HCT116 (cell line): ENCODE data around the gene NT5DC3. TPM values are rescaled to one million over a fixed set of nuclear protein-coding genes. Genes with fewer than 3 reads are reported as not detected.
A peak's percentile ranks its signal among the peaks of the same experiment; 100 is the strongest.

Experiments used
- ATAC-seq: fragments of 200-7000 bp; cut with Tn5 transposase; 2 replicates; pipeline ENCODE4 v1.9.1; 2020; ENCODE audit warnings: mild to moderate bottlenecking, moderate library complexity
- BruUV-seq: library from RNA; stranded (reverse); fragments of 400-500 nt; replicated peaks from 2 replicates; lab custom pipeline; 2021; lab: Mats Ljungman, UMichigan
- CTCF ChIA-PET: fragments of 300-600 bp; sonication (Branson Sonifier 250); formaldehyde crosslinking; loops from one replicate; lab custom pipeline; 2021; ENCODE audit warnings: antibody characterized with exemption; lab: Charles Lee
- POLR2A ChIA-PET: fragments of 300-600, 350-600 bp; sonication (Branson Sonifier 250); formaldehyde crosslinking; loops from one replicate; lab custom pipeline; 2021; ENCODE audit warnings: antibody characterized with exemption; lab: Charles Lee
- RAD21 ChIA-PET, 2 experiments: fragments of 300-600 bp; sonication (Branson Sonifier 250); formaldehyde crosslinking; loops; one replicate each; lab custom pipeline; 2023; ENCODE audit warnings: low total read pairs in 2 of 2; ENCODE audit not compliant: uncharacterized antibody in 2 of 2, unreplicated experiment in 2 of 2, low non-redundant PET in 1 of 2; lab: Charles Lee
- DNase-seq: peaks from one replicate; pipeline ENCODE4 v3.0.0-alpha.2; 2010; ENCODE audit warnings: low read depth, low spot score
- H2AFZ ChIP-seq: fragments of 200-600 bp; shearing (Covaris generic), sonication (generic); 2 replicates; pipeline ENCODE4 v1.6.1; 2017; ENCODE audit warnings: low read depth, mixed run types, mixed read lengths, antibody characterized with exemption, low read length; ENCODE audit not compliant: poor library complexity, severe bottlenecking
- H3K27ac ChIP-seq: 2 replicates; pipeline ENCODE4 v1.5.1; 2012; ENCODE audit warnings: low read depth, low read length
- H3K27me3 ChIP-seq: fragments of 200-600 bp; sonication (generic); 2 replicates; pipeline ENCODE4 v1.6.1; 2016; ENCODE audit warnings: mixed run types, low read length, mixed read lengths; ENCODE audit not compliant: insufficient read depth
- H3K36me3 ChIP-seq, 2 experiments: fragments of 200-500 bp in 1 of 2; fragments of 200-600 bp in 1 of 2; sonication (Bioruptor generic) in 1 of 2; sonication (generic) in 1 of 2; 2 replicates each; pipeline versions ENCODE4 v1.5.1 to v1.6.1; 2014 to 2016; ENCODE audit warnings: low read length in 2 of 2, inconsistent platforms in 1 of 2, mixed read lengths in 1 of 2, mixed run types in 1 of 2; ENCODE audit not compliant: insufficient read depth in 2 of 2, control insufficient read depth in 1 of 2
- H3K4me1 ChIP-seq, 2 experiments: fragments of 200-600 bp in 1 of 2; sonication (generic) in 1 of 2; 2 replicates each; pipeline versions ENCODE4 v1.5.1 to v1.6.1; 2012 to 2017; ENCODE audit warnings: low read length in 2 of 2, inconsistent platforms in 1 of 2, mild to moderate bottlenecking in 1 of 2, mixed read lengths in 1 of 2, mixed run types in 1 of 2, moderate library complexity in 1 of 2; ENCODE audit not compliant: insufficient read depth in 2 of 2, control insufficient read depth in 1 of 2
- H3K4me2 ChIP-seq: fragments of 200-600 bp; sonication (generic); 2 replicates; pipeline ENCODE4 v1.6.1; 2017; ENCODE audit warnings: mixed run types, low read length, mixed read lengths
- H3K4me3 ChIP-seq, 2 experiments: fragments of 200-600 bp in 1 of 2; sonication (generic) in 1 of 2; replicated peaks in 1 of 2; 2 replicates each; pipeline ENCODE4 v1.5.1; 2011 to 2016; ENCODE audit warnings: low read length in 2 of 2, control low read depth in 1 of 2, low read depth in 1 of 2, mild to moderate bottlenecking in 1 of 2, mixed read lengths in 1 of 2, mixed run types in 1 of 2
- H3K79me2 ChIP-seq: fragments of 200-600 bp; sonication (generic); 2 replicates; pipeline ENCODE4 v1.6.1; 2017; ENCODE audit warnings: mild to moderate bottlenecking, mixed run types, low read length, moderate library complexity, mixed read lengths; ENCODE audit not compliant: insufficient read depth
- H3K9ac ChIP-seq: fragments of 200-600 bp; sonication (generic); 2 replicates; pipeline ENCODE4 v1.6.1; 2016; ENCODE audit warnings: low read length, mixed read lengths
- H3K9me2 ChIP-seq: fragments of 200-600 bp; sonication (generic), shearing (Covaris generic); 2 replicates; pipeline ENCODE4 v1.6.1; 2017; ENCODE audit warnings: mixed run types, mild to moderate bottlenecking, moderate library complexity; ENCODE audit not compliant: insufficient read depth
- H3K9me3 ChIP-seq, 2 experiments: fragments of 200-500 bp in 1 of 2; fragments of 200-600 bp in 1 of 2; sonication (Bioruptor generic) in 1 of 2; sonication (generic) in 1 of 2; 2 replicates each; pipeline ENCODE4 v1.6.1; 2014 to 2017; ENCODE audit warnings: low read length in 2 of 2, mixed read lengths in 2 of 2, inconsistent platforms in 1 of 2, low read depth in 1 of 2, mild to moderate bottlenecking in 1 of 2, mixed run types in 1 of 2, moderate library complexity in 1 of 2; ENCODE audit not compliant: control insufficient read depth in 1 of 2, insufficient read depth in 1 of 2
- H4K20me1 ChIP-seq: fragments of 200-600 bp; sonication (generic), shearing (Covaris generic); 2 replicates; pipeline ENCODE4 v1.6.1; 2017; ENCODE audit warnings: mixed run types, mild to moderate bottlenecking, moderate library complexity; ENCODE audit not compliant: insufficient read depth
- CBX3 ChIP-seq: IDR thresholded peaks from 2 replicates; pipeline ENCODE4 v1.6.1; 2012; ENCODE audit warnings: low read depth
- CEBPB ChIP-seq: IDR thresholded peaks from 2 replicates; pipeline ENCODE4 v1.6.1; 2012; ENCODE audit warnings: low read depth
- EZH2 ChIP-seq: fragments of 200-600 bp; sonication (generic); IDR thresholded peaks from 2 replicates; pipeline ENCODE4 v1.6.1; 2017; ENCODE audit warnings: antibody characterized with exemption, mixed run types
- EZH2phosphoT487 ChIP-seq: fragments of 200-600 bp; IDR thresholded peaks from 2 replicates; pipeline ENCODE4 v1.6.1; 2018; ENCODE audit warnings: antibody characterized with exemption, borderline replicate concordance
- POLR2AphosphoS5 ChIP-seq: IDR thresholded peaks from 2 replicates; pipeline ENCODE4 v1.6.1; 2011; ENCODE audit warnings: mild to moderate bottlenecking, low read depth, low read length, moderate library complexity
- SRF ChIP-seq: IDR thresholded peaks from 2 replicates; pipeline ENCODE4 v1.6.1; 2012; ENCODE audit warnings: low read depth
- intact Hi-C: fragments of 100-400 bp; cut with micrococcal nuclease; formaldehyde crosslinking; loops from 2 replicates; pipeline ENCODE4 v1.10.0; 2022
- total RNA-seq: library from RNA; stranded (reverse); gene quantifications from one replicate; pipeline ENCODE4 v1.2.1, GENCODE V29; 2021; ENCODE audit not compliant: unreplicated experiment
- TF ChIP-seq, protein P1 (sequence below): IDR thresholded peaks from 2 replicates; pipeline ENCODE4 v1.6.1; 2011; ENCODE audit warnings: mild to moderate bottlenecking, low read length, moderate library complexity; ENCODE audit not compliant: insufficient replicate concordance; ENCODE audit errors: extremely low read depth
- TF ChIP-seq, protein P2 (sequence below): IDR thresholded peaks from 2 replicates; pipeline ENCODE4 v1.6.1; 2012; ENCODE audit warnings: low read depth
- TF ChIP-seq, protein P3 (sequence below), 3 experiments: fragments of 200-600 bp in 1 of 3; sonication (generic) in 1 of 3; IDR thresholded peaks in 2 of 3; conservative IDR thresholded peaks in 1 of 3; 2 replicates each; pipeline ENCODE4 v1.5.1; 2012 to 2017; ENCODE audit warnings: low read depth in 2 of 3, low read length in 2 of 3, antibody characterized with exemption in 1 of 3, borderline replicate concordance in 1 of 3, control low read depth in 1 of 3, mild to moderate bottlenecking in 1 of 3, mixed read lengths in 1 of 3, mixed run types in 1 of 3, moderate library complexity in 1 of 3; ENCODE audit not compliant: insufficient read depth in 1 of 3

NT5DC3 gene
- total RNA-seq, 1 experiment from 2014 or later: 18.7 TPM

DNA sequence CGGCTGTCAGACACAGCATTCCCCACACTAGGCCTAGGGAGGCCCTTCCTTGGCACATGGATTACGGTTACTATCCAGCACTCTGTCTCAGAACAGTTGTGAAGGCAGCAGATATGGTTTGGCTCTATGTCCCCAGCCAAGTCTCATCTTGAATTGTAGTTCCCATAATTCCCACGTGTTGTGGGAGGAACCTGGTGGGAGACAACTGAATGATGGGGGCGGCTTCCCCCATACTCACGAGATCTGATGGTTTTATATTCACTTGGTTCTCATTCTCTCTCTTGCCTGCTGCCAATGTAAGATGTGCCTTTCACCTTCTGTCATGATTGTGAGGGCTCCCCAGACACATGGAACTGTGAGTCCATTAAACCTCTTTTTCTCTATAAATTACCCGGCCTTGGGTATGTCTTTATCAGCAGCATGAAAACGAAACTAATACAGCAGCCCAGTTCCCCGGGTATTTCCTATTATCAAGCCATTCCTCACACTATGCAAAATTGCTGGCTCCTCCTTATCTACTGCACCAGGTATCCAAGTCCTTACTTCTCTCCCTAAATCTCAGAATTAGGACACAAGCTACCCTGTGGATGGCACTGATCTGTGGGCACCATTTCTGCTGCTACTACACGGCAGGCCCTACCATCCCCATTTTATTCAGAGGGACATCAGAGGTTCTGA, 33.3 kb downstream of the NT5DC3 start:
- BruUV-seq: no TSS peak
- Histone ChIP-seq H3K27me3 (no peaks in the 10 kb centered on the region), H3K4me1 (peaks cover 45 to 56% of the 10 kb centered on the region in 2 experiments), H3K9me3 (no peaks in the 10 kb centered on the region), H2AFZ (no peak overlapping the region), H3K36me3 (peaks cover 0 to 8% of the 10 kb centered on the region in 2 experiments; a peak in 2 of 4 replicates), H3K4me3 (no peak overlapping the region), H4K20me1 (peaks cover 3% of the 10 kb centered on the region; the same call in 1 of the 2 replicates), H3K9me2 (no peaks in the 10 kb centered on the region), H3K4me2 (0 out of 2 replicates have a peak overlapping the region, but pooled peaks have one; percentile 62), H3K27ac (no peak overlapping the region; the same call in 1 of the 2 replicates), H3K79me2 (peaks cover 10% of the 10 kb centered on the region; the same call in 1 of the 2 replicates), H3K9ac (no peak overlapping the region)
- ChIA-PET CTCF (no interaction called here), POLR2A (no interaction called here), RAD21 (no interaction called here)
- ATAC-seq: no peak
- no peak for DNase-seq
- TF ChIP-seq, protein P1, sequence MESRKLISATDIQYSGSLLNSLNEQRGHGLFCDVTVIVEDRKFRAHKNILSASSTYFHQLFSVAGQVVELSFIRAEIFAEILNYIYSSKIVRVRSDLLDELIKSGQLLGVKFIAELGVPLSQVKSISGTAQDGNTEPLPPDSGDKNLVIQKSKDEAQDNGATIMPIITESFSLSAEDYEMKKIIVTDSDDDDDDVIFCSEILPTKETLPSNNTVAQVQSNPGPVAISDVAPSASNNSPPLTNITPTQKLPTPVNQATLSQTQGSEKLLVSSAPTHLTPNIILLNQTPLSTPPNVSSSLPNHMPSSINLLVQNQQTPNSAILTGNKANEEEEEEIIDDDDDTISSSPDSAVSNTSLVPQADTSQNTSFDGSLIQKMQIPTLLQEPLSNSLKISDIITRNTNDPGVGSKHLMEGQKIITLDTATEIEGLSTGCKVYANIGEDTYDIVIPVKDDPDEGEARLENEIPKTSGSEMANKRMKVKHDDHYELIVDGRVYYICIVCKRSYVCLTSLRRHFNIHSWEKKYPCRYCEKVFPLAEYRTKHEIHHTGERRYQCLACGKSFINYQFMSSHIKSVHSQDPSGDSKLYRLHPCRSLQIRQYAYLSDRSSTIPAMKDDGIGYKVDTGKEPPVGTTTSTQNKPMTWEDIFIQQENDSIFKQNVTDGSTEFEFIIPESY: no peak
- TF ChIP-seq, protein P2, sequence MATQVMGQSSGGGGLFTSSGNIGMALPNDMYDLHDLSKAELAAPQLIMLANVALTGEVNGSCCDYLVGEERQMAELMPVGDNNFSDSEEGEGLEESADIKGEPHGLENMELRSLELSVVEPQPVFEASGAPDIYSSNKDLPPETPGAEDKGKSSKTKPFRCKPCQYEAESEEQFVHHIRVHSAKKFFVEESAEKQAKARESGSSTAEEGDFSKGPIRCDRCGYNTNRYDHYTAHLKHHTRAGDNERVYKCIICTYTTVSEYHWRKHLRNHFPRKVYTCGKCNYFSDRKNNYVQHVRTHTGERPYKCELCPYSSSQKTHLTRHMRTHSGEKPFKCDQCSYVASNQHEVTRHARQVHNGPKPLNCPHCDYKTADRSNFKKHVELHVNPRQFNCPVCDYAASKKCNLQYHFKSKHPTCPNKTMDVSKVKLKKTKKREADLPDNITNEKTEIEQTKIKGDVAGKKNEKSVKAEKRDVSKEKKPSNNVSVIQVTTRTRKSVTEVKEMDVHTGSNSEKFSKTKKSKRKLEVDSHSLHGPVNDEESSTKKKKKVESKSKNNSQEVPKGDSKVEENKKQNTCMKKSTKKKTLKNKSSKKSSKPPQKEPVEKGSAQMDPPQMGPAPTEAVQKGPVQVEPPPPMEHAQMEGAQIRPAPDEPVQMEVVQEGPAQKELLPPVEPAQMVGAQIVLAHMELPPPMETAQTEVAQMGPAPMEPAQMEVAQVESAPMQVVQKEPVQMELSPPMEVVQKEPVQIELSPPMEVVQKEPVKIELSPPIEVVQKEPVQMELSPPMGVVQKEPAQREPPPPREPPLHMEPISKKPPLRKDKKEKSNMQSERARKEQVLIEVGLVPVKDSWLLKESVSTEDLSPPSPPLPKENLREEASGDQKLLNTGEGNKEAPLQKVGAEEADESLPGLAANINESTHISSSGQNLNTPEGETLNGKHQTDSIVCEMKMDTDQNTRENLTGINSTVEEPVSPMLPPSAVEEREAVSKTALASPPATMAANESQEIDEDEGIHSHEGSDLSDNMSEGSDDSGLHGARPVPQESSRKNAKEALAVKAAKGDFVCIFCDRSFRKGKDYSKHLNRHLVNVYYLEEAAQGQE: no peak
- no peak for TF ChIP-seq CEBPB
- TF ChIP-seq, protein P3, sequence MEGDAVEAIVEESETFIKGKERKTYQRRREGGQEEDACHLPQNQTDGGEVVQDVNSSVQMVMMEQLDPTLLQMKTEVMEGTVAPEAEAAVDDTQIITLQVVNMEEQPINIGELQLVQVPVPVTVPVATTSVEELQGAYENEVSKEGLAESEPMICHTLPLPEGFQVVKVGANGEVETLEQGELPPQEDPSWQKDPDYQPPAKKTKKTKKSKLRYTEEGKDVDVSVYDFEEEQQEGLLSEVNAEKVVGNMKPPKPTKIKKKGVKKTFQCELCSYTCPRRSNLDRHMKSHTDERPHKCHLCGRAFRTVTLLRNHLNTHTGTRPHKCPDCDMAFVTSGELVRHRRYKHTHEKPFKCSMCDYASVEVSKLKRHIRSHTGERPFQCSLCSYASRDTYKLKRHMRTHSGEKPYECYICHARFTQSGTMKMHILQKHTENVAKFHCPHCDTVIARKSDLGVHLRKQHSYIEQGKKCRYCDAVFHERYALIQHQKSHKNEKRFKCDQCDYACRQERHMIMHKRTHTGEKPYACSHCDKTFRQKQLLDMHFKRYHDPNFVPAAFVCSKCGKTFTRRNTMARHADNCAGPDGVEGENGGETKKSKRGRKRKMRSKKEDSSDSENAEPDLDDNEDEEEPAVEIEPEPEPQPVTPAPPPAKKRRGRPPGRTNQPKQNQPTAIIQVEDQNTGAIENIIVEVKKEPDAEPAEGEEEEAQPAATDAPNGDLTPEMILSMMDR (IDR thresholded peaks at IDR 0.05 in 2 of 3, conservative IDR thresholded peaks at IDR 0.05 in 1 of 3; ENCODE audit: borderline replicate concordance in 1 of 3, insufficient read depth in 1 of 3, low read depth in 2 of 3, low read length in 2 of 3): no peak
- no peak for TF ChIP-seq SRF
- no peak for TF ChIP-seq EZH2
- TF ChIP-seq EZH2phosphoT487: no peak
- no peak for TF ChIP-seq POLR2AphosphoS5
- no peak for TF ChIP-seq CBX3
- intact Hi-C loops: no loop called here
